ES-I3 (cell line): ENCODE results near the gene KLK7.

Experiments
- H3K36me3 ChIP-seq: 2 replicates; pipeline ENCODE4 v1.6.1; 2013; ENCODE audit warnings: mild to moderate bottlenecking, low read length, control low read depth, moderate library complexity; ENCODE audit not compliant: insufficient read depth
- H3K4me1 ChIP-seq: 2 replicates; pipeline ENCODE4 v1.6.1; 2013; ENCODE audit warnings: mild to moderate bottlenecking, control low read depth, low read length; ENCODE audit not compliant: insufficient read depth
- H3K9ac ChIP-seq: 2 replicates; pipeline ENCODE4 v1.6.1; 2013; ENCODE audit warnings: low read depth, mild to moderate bottlenecking, low read length, moderate library complexity
- H3K9me3 ChIP-seq: 2 replicates; pipeline ENCODE4 v1.6.1; 2013; ENCODE audit warnings: mild to moderate bottlenecking, low read length, moderate library complexity; ENCODE audit not compliant: control insufficient read depth, insufficient read depth

The KLK7 gene

DNA sequence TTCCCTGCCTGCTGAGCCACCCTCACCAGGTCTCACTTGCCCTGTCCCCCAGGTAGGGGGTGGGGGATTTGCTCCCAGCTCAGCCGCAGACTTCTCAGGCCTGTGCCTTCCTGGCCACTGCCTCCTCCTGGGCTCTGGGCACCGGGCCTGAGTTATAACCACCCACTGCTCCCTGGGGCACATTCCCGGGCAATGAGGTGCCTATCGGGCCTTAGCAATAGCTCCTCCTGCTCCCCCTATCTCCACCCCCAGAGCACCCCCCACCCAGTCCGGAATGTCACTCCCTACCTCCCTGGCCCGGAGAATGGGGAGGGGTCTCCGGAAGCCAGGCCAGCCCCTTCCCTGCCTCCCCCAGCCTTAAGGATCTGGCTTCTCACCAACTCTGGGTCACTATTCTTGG, 30.8 kb downstream of the KLK7 start, which contains the start of gene KLK5:
Gene KLK5 (minus strand): TSS at position 129 of the 400 bp plus-strand sequence. CDS start 381 bp downstream, outside the sequence.
- Histone ChIP-seq H3K9me3 (no peaks in the 10 kb centered on the region), H3K9ac (no peak within 1 kb of the TSS)

DNA sequence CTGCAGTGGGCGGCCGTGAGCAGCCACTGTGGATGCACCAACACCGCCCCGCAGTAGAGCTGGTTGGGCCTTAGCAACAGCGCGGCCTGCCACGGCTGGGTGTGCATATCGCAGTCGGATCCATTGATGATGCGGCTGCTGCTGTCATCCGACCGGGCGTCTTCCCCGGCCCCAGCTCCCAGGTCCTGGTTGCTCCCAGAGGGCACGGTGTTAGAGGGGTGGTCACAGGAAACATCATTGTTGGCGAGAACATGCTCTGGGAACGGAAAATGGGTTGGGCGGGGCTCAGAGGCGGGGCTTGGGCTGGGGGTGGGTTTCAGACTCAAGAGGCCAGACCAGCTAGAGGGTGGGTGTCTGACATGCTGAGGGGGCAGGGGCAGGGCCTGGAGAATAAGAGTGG, 33.9 kb downstream of the KLK7 start:
- Histone ChIP-seq H3K36me3 (no peaks in the 10 kb centered on the region), H3K9ac (no peak overlapping the region; the same call in 1 of the 2 replicates), H3K4me1 (no peaks in the 10 kb centered on the region; the same call in 1 of the 2 replicates), H3K9me3 (no peaks in the 10 kb centered on the region)

More for the DNA sequence above, 30.8 kb downstream of the KLK7 start, which contains the start of gene KLK5:
- no peaks in the 10 kb centered on the region for H3K36me3 ChIP-seq
- no peaks in the 10 kb centered on the region; the same call in 1 of the 2 replicates for H3K4me1 ChIP-seq

GRCh38 chr19:50947123-50947522, 36.6 kb downstream of the KLK7 start:
- H3K9me3 ChIP-seq: no peaks in the 10 kb centered on the region
- no peaks in the 10 kb centered on the region; the same call in 1 of the 2 replicates for H3K4me1 ChIP-seq
- no peaks in the 10 kb centered on the region for H3K36me3 ChIP-seq
- H3K9ac ChIP-seq: no peak overlapping the region

GRCh38 chr19:50944795-50945194, 38.9 kb downstream of the KLK7 start:
- H3K9ac ChIP-seq: no peak overlapping the region
- no peaks in the 10 kb centered on the region for H3K36me3 ChIP-seq
- no peaks in the 10 kb centered on the region for H3K9me3 ChIP-seq
- no peaks in the 10 kb centered on the region for H3K4me1 ChIP-seq

GRCh38 chr19:50943074-50943828, 40.5 kb downstream of the KLK7 start:
- H3K9ac ChIP-seq: no peak overlapping the region
- H3K4me1 ChIP-seq: no peaks in the 10 kb centered on the region
- H3K9me3 ChIP-seq: no peaks in the 10 kb centered on the region
- H3K36me3 ChIP-seq: no peaks in the 10 kb centered on the region

DNA sequence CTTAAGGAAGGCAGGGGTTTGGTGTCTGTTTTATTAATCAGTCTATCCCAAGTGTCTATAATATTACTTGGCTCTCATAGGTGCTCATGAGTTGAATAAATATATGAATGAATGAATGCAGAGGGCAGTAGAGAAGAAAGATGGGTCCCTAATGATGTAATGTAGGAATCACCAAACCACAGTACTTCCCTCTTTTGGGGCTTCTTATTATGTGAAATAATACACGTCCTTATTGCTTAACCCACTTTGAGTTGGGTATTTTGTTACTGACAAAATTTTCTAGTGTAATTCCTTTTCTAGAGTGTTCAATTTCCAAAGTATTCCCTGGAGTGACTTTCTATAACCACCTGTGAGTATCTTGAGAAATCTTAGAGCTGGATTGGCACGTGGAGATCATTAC, 44.1 kb downstream of the KLK7 start:
- Histone ChIP-seq H3K9me3 (no peaks in the 10 kb centered on the region), H3K36me3 (no peaks in the 10 kb centered on the region), H3K9ac (no peak overlapping the region), H3K4me1 (no peaks in the 10 kb centered on the region)

DNA sequence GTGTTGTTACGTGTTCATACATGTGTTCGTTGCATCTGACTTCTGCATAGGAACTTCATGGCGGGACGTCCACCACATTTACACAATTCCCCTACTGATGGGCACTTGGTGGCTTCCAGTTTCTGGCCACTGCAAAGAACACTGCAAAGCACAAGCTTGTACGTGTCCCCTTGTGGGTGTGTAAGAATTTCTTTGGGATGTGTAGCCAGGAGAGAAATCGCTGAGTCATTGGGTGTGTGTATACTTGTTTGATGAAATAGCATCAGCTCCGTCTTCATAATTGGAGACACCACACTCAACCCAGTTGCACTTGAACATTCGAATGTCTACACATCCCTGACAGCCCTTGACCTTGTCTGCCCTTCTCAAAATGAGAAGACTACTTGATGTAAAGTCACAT, 50.1 kb downstream of the KLK7 start:
- no peaks in the 10 kb centered on the region for H3K36me3 ChIP-seq
- H3K9ac ChIP-seq: no peak overlapping the region
- H3K4me1 ChIP-seq: no peaks in the 10 kb centered on the region
- no peaks in the 10 kb centered on the region for H3K9me3 ChIP-seq

- H3K9ac ChIP-seq: no peak overlapping the region
- H3K36me3 ChIP-seq: no peaks in the 10 kb centered on the region
- no peaks in the 10 kb centered on the region for H3K9me3 ChIP-seq
- H3K4me1 ChIP-seq: no peaks in the 10 kb centered on the region
Measured at GRCh38 chr19:50932690-50933083, 51.0 kb downstream of the KLK7 start.

DNA sequence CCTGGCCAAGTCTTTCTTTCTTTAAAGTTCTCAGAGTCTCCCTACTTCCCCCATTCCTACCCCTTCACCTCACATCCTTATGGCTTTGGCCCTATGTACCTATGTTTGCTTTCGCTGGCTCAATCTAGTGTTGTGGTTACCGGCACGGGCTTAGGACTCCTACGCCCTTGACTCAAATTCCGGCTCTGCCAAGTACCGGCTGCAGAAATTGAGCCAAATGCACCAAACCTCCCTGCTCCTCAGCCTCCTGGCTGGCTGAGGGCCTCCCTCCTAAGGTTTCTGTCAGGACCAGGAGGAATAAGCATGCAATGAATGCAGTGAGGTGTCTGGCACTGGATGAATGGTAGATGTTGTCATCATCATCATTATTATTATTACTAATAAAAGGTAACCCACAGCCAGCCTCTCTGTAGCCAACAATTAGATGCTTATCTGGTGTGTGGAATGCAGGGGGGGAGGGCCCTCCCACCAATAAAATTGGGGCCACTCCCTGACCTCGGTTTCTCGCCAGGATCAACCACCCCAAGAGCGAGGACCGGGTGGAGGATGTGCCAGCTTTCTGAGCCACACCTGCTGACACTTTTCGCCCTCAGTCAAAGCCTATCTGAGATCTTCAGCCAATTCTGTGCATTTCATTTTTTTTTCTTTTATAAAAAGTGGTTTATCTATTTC, 51.6 kb downstream of the KLK7 start:
- Histone ChIP-seq H3K9me3 (no peaks in the 10 kb centered on the region), H3K4me1 (no peaks in the 10 kb centered on the region), H3K9ac (no peak overlapping the region), H3K36me3 (no peaks in the 10 kb centered on the region)

DNA sequence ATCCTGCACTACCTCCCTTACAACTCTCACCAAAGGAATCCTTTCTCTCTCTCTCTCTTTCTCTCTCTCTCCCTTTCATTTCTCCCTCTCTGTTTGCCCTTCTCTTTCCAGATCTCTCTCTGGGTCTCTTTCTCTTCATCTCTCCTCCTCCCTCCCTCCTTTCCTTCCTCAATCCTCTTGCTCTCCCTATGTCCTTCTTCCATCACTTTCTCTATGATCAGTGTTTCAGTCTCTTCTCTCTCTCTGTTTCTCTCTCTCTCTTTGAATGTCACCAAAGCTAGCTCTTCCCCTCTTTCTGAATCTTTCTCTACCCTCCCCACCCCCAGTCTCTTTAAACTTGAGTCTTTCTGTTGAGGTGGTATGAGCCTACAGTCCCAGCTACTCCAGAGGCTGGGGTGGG, 52.7 kb downstream of the KLK7 start:
- H3K36me3 ChIP-seq: no peaks in the 10 kb centered on the region
- H3K4me1 ChIP-seq: no peaks in the 10 kb centered on the region
- H3K9me3 ChIP-seq: no peaks in the 10 kb centered on the region
- H3K9ac ChIP-seq: no peak overlapping the region

DNA sequence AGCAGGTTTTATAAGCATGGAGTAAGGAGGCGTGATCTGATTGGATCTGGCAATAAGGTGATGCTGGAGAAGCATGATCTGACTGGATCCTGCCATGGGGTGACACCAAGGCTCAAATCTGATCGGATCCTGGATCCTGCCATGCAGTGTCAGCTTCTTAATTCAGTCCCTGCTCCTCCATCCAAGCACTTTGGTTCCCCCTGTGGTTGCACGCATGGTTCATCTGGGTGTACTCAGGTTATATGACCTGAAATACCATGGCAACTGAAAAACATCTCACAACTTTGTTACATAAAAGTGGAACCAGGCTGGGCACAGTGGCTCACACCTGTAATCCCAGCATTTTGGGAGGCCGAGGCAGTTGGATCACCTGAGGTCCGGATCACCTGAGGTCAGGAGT, 54.9 kb downstream of the KLK7 start:
- H3K9ac ChIP-seq: no peak overlapping the region
- H3K9me3 ChIP-seq: no peaks in the 10 kb centered on the region
- no peaks in the 10 kb centered on the region for H3K36me3 ChIP-seq

More for the DNA sequence above, 54.9 kb downstream of the KLK7 start:
- H3K4me1 ChIP-seq: no peaks in the 10 kb centered on the region
